ENCODE data around the gene PDSS2. TPM values are rescaled to one million over a fixed set of nuclear protein-coding genes. Genes with fewer than 3 reads are reported as not detected.
A peak's percentile ranks its signal among the peaks of the same experiment; 100 is the strongest.

Gene PDSS2
- total and polyA plus RNA-seq, 9 of the 15 experiments (the other 6 are each of a cell fraction or from before 2014, with no cell fraction given), result 5.8 to 21.1 (median 12.0) TPM

DNA sequence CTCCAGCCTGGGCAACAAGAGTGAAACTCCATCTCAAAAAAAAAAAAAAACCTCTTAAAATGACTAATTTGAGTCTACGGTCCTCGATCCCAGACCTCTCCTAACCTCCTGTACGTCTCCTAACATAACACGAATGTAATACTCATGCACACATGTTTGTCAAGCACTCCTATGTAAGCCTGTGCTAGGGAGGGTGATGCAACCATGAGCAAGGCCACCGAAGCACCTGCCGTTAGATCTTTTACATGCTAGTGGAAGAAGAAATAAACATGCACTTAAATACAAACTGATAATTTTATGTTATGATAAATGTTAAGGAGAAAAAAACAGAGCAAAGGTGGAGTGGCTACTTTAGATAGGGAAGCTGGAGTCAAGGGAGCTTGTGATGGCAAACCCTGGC is 271.7 kb downstream of the PDSS2 start (continued):
- TF ChIP-seq, protein P1, sequence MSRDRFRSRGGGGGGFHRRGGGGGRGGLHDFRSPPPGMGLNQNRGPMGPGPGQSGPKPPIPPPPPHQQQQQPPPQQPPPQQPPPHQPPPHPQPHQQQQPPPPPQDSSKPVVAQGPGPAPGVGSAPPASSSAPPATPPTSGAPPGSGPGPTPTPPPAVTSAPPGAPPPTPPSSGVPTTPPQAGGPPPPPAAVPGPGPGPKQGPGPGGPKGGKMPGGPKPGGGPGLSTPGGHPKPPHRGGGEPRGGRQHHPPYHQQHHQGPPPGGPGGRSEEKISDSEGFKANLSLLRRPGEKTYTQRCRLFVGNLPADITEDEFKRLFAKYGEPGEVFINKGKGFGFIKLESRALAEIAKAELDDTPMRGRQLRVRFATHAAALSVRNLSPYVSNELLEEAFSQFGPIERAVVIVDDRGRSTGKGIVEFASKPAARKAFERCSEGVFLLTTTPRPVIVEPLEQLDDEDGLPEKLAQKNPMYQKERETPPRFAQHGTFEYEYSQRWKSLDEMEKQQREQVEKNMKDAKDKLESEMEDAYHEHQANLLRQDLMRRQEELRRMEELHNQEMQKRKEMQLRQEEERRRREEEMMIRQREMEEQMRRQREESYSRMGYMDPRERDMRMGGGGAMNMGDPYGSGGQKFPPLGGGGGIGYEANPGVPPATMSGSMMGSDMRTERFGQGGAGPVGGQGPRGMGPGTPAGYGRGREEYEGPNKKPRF (IDR thresholded peaks at IDR 0.05; ENCODE audit: low read depth, low read length), result no peak
- TF ChIP-seq HLTF (IDR thresholded peaks at IDR 0.05), result no peak
- no peak for TF ChIP-seq NFRKB (IDR thresholded peaks at IDR 0.05; ENCODE audit: low read depth)
- peak; percentile 88 for TF ChIP-seq CEBPG (CRISPR knock-in tag; IDR thresholded peaks at IDR 0.05)
- peak; percentile 36 to 90; a peak in 3 of 4 replicates for TF ChIP-seq CEBPG (tag; conservative IDR thresholded peaks at IDR 0.05 in 1 of 2, IDR thresholded peaks at IDR 0.05 in 1 of 2)

DNA sequence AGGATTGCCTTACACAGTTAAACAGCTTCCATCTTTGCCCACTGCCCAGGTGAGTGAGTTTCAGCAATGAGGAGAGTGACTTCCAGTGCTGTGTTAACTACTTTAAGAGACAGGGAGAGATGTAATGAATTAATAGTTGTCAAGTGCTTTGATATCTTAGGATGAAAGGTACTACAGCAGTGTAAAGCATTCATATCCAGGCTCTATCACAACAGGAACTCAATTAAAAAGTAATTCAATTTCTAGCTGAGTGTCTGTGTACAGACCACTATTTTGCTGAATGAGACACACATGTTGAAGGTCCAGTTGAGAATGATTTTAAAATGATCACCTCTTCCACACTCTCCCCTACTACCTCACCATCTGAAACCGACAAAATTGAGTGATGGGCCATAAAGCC is 273.3 kb downstream of the PDSS2 start:
- Histone ChIP-seq H3K36me3 (ENCODE audit: control insufficient read depth, insufficient read depth, low read length) (no peaks in the 10 kb centered on the region), H3K9ac (ENCODE audit: insufficient read depth in 1 of 2, low read depth in 2 of 2, low read length in 2 of 2) (no peak overlapping the region), H3K27ac (ENCODE audit: extremely low read depth, low read depth, low read length) (no peak overlapping the region), H2AFZ (ENCODE audit: low read depth, low read length) (no peak overlapping the region), H3K9me3 (replicated peaks; ENCODE audit: control insufficient read depth, insufficient read depth, low read depth, low read length) (no peaks in the 10 kb centered on the region), H3K27me3 (ENCODE audit: control insufficient read depth in 2 of 2, insufficient read depth in 2 of 2, low read length in 2 of 2) (no peaks in the 10 kb centered on the region), H3K4me3 (no peak overlapping the region), H4K20me1 (replicated peaks; ENCODE audit: control insufficient read depth, insufficient read depth, low read length) (no peaks in the 10 kb centered on the region), H3K4me2 (ENCODE audit: insufficient read depth, low read length) (no peak overlapping the region), H3K9me1 (ENCODE audit: control insufficient read depth, insufficient read depth, low read length) (no peaks in the 10 kb centered on the region), H3K4me1 (replicated peaks in 1 of 2; ENCODE audit: control insufficient read depth in 2 of 2, insufficient read depth in 2 of 2, low read length in 2 of 2) (no peaks in the 10 kb centered on the region), H3K79me2 (ENCODE audit: control insufficient read depth, insufficient read depth, low read length) (no peaks in the 10 kb centered on the region)
- intact Hi-C loops (cut with micrococcal nuclease) (loop anchor here (5.0 to 10.0 kb wide), 2 partner anchors 131 to 469 kb away; no protein-coding TSS in a partner anchor), in situ Hi-C loops (cut with MboI) (no loop called here)
- FAIRE-seq (no peak), DNase-seq (ENCODE audit: extremely low read depth in 1 of 4, low spot score in 3 of 4) (no peak), ATAC-seq (no peak)
- POLR2A ChIA-PET, result no interaction called here
- BruUV-seq (replicated peaks), result no TSS peak
- CTCF ChIA-PET (ENCODE audit: low intra/inter-chr PET ratio), result interaction anchor here (0.6 kb wide), 1 partner anchor 400 kb away, joined by 3 read pairs; no protein-coding TSS in a partner anchor
- 52% methylated on average over 1 of the region's 1 CpG for WGBS (ENCODE audit: insufficient coverage, low coverage, missing lambda C conversion rate)
- no peak for TF ChIP-seq C11orf30 (IDR thresholded peaks at IDR 0.05; ENCODE audit: low read depth)
- TF ChIP-seq ZNF143 (CRISPR knock-in tag; IDR thresholded peaks at IDR 0.05), result no peak
- TF ChIP-seq, protein P2, sequence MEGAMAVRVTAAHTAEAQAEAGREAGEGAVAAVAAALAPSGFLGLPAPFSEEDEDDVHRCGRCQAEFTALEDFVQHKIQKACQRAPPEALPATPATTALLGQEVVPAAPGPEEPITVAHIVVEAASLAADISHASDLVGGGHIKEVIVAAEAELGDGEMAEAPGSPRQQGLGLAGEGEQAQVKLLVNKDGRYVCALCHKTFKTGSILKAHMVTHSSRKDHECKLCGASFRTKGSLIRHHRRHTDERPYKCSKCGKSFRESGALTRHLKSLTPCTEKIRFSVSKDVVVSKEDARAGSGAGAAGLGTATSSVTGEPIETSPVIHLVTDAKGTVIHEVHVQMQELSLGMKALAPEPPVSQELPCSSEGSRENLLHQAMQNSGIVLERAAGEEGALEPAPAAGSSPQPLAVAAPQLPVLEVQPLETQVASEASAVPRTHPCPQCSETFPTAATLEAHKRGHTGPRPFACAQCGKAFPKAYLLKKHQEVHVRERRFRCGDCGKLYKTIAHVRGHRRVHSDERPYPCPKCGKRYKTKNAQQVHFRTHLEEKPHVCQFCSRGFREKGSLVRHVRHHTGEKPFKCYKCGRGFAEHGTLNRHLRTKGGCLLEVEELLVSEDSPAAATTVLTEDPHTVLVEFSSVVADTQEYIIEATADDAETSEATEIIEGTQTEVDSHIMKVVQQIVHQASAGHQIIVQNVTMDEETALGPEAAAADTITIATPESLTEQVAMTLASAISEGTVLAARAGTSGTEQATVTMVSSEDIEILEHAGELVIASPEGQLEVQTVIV (CRISPR knock-in tag; IDR thresholded peaks at IDR 0.05; ENCODE audit: borderline replicate concordance), result no peak
- TF ChIP-seq KLF13 (tag; IDR thresholded peaks at IDR 0.05; ENCODE audit: borderline replicate concordance, low read depth), result no peak
- TF ChIP-seq, protein P3, sequence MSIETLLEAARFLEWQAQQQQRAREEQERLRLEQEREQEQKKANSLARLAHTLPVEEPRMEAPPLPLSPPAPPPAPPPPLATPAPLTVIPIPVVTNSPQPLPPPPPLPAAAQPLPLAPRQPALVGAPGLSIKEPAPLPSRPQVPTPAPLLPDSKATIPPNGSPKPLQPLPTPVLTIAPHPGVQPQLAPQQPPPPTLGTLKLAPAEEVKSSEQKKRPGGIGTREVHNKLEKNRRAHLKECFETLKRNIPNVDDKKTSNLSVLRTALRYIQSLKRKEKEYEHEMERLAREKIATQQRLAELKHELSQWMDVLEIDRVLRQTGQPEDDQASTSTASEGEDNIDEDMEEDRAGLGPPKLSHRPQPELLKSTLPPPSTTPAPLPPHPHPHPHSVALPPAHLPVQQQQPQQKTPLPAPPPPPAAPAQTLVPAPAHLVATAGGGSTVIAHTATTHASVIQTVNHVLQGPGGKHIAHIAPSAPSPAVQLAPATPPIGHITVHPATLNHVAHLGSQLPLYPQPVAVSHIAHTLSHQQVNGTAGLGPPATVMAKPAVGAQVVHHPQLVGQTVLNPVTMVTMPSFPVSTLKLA (conservative IDR thresholded peaks at IDR 0.05), result no peak
- TF ChIP-seq SIN3B (IDR thresholded peaks at IDR 0.05; ENCODE audit: low read depth), result no peak
- no peak for TF ChIP-seq PTRF (tag; IDR thresholded peaks at IDR 0.05)
- TF ChIP-seq CREBBP (IDR thresholded peaks at IDR 0.05; ENCODE audit: low read depth, low read length), result no peak
- no peak for TF ChIP-seq POLR2AphosphoS2 (IDR thresholded peaks at IDR 0.05; ENCODE audit: low read length)
- TF ChIP-seq HCFC1 (IDR thresholded peaks at IDR 0.05; ENCODE audit: low read depth, low read length), result no peak
